Measurements from ENCODE around the gene RASL10B. TPM values are rescaled to one million over a fixed set of nuclear protein-coding genes. Genes with fewer than 3 reads are reported as not detected.

RASL10B gene
- total RNA-seq, 2 experiments from 2014 or later: 0.22 to 0.47 TPM

DNA sequence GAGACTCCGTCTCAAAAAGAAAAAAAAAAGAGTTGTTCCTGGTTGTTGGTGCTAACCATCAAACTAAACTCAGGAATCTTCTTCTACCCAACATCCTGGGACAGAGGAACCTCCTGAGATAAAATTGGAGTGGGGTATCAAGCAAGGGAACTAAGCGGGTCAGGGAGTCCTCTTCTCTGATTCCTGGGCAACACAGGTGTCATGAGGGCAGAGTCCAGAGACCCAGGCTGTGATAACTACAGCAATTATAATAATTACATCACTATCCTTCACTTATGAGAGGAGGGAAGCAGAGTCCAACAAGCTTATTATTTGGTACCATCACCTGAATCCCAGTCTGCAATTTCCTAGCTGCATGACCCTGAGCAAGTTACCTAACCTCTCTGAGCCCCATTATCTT, 37.4 kb downstream of the RASL10B start:
- no peaks in the 10 kb centered on the region for H3K36me3 ChIP-seq (ENCODE audit: insufficient read depth, low read length)
- peaks cover 7% of the 10 kb centered on the region for H3K4me1 Mint-ChIP-seq (ENCODE audit: low read depth)
- TF ChIP-seq, protein P1, sequence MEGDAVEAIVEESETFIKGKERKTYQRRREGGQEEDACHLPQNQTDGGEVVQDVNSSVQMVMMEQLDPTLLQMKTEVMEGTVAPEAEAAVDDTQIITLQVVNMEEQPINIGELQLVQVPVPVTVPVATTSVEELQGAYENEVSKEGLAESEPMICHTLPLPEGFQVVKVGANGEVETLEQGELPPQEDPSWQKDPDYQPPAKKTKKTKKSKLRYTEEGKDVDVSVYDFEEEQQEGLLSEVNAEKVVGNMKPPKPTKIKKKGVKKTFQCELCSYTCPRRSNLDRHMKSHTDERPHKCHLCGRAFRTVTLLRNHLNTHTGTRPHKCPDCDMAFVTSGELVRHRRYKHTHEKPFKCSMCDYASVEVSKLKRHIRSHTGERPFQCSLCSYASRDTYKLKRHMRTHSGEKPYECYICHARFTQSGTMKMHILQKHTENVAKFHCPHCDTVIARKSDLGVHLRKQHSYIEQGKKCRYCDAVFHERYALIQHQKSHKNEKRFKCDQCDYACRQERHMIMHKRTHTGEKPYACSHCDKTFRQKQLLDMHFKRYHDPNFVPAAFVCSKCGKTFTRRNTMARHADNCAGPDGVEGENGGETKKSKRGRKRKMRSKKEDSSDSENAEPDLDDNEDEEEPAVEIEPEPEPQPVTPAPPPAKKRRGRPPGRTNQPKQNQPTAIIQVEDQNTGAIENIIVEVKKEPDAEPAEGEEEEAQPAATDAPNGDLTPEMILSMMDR (IDR thresholded peaks at IDR 0.05): no peak
- H3K27me3 ChIP-seq (ENCODE audit: control insufficient read depth in 1 of 2, insufficient read depth in 2 of 2, low read length in 2 of 2): peaks cover 0 to 2% of the 10 kb centered on the region in 2 experiments
- peaks cover 11% of the 10 kb centered on the region for H3K4me1 ChIP-seq (ENCODE audit: insufficient read depth, low read length)
- H3K4me3 ChIP-seq (ENCODE audit: low read length): no peak overlapping the region
- ChIA-PET POLR2A (interaction anchor here (1.7 kb wide), 1 partner anchor 40 kb away, joined by 5 read pairs; the partner anchor contains the start of gene TAF15), CTCF (no interaction called here)
- no peak overlapping the region for H3K27ac Mint-ChIP-seq
- no peak overlapping the region for H3K4me3 Mint-ChIP-seq
- no peaks in the 10 kb centered on the region for H3K9me3 ChIP-seq (ENCODE audit: control insufficient read depth in 1 of 2, insufficient read depth in 1 of 2, low read length in 2 of 2)
- DNase-seq (no peak), ATAC-seq (ENCODE audit: poor library complexity) (no peak)
- no peaks in the 10 kb centered on the region for H3K36me3 Mint-ChIP-seq (ENCODE audit: low read depth)
- H3K9me3 Mint-ChIP-seq: no peaks in the 10 kb centered on the region
- no peaks in the 10 kb centered on the region for H3K27me3 Mint-ChIP-seq
- intact Hi-C loops (cut with DNase I, micrococcal nuclease): loop anchor here in 1 of 2 experiments (10.0 kb wide), 1 partner anchor 376 kb away; no protein-coding TSS in a partner anchor
- H3K27ac ChIP-seq (ENCODE audit: low read depth in 1 of 2, low read length in 2 of 2): no peak overlapping the region

DNA sequence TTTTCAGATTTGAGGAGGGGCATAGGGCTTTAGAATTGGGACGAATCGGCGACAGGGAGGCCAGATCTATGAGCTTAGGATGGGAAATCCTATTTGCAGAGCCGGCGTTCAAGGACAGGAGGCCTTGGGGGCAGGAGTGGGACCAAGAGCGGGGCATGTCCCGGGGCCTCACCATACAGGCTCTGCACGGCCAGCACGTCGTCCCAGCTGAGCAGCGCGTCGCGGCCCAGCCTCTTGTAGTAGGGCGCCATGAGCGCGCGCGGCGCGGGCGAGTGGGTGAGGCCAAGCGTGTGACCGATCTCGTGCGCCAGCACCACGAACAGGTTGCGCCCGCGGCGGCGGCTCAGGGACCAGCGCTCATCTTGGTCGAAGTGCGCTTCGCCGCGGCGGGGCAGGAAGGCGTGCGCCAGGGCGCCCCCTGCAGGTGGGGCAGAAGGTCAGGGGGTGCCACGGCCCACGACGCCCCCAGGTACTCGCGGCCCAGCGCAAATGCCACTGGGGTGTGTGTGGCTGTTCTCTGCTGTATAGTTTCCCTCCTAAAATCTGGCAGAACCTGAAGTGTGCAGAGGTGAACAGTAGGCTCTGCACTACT, 38.6 kb downstream of the RASL10B start:
- ATAC-seq (ENCODE audit: poor library complexity): no peak
- H3K9me3 ChIP-seq (ENCODE audit: control insufficient read depth in 1 of 2, insufficient read depth in 1 of 2, low read length in 2 of 2): no peaks in the 10 kb centered on the region
- Mint-ChIP-seq H3K4me3 (no peak overlapping the region), H3K9me3 (no peaks in the 10 kb centered on the region), H3K36me3 (ENCODE audit: low read depth) (no peaks in the 10 kb centered on the region), H3K27ac (no peak overlapping the region), H3K4me1 (ENCODE audit: low read depth) (peaks cover under 1% of the 10 kb centered on the region), H3K27me3 (no peaks in the 10 kb centered on the region)
- TF ChIP-seq, protein P1 (IDR thresholded peaks at IDR 0.05): no peak
- CTCF ChIA-PET: no interaction called here
- DNase-seq: no peak
- no peak overlapping the region for H3K27ac ChIP-seq (ENCODE audit: low read depth in 1 of 2, low read length in 2 of 2)
- peaks cover 0 to 2% of the 10 kb centered on the region in 2 experiments for H3K27me3 ChIP-seq (ENCODE audit: control insufficient read depth in 1 of 2, insufficient read depth in 2 of 2, low read length in 2 of 2)
- intact Hi-C loops (cut with DNase I, micrococcal nuclease): loop anchor here in 1 of 2 experiments (10.0 kb wide), 1 partner anchor 375 kb away; no protein-coding TSS in a partner anchor
- POLR2A ChIA-PET: interaction anchor here (1.5 kb wide), 1 partner anchor 39 kb away, joined by 5 read pairs; the partner anchor contains the start of gene TAF15
- H3K4me1 ChIP-seq (ENCODE audit: insufficient read depth, low read length): peaks cover 2% of the 10 kb centered on the region
- no peak overlapping the region for H3K4me3 ChIP-seq (ENCODE audit: low read length)
- no peaks in the 10 kb centered on the region for H3K36me3 ChIP-seq (ENCODE audit: insufficient read depth, low read length)

DNA sequence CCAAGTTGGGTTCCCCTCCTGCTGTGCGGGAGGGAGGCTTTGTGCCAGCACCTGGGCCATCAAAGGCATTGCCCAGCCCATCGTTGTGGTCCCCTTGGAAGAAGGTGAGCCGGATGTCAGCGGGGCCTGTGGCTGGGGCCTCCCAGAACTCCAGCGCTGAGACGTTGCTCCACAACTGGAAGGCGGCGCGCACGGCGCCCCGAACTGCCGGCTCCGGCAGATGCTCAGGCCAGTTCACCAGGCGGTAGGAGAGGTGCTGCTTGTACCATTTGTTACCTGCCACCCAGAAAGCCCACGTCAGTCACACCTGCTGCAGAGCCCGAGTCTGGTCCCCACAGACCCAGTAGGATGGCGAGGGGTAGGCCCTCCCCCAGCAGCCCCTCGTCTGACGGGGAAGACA, 41.7 kb downstream of the RASL10B start:
- Mint-ChIP-seq H3K36me3 (ENCODE audit: low read depth) (peaks cover 4% of the 10 kb centered on the region), H3K27ac (no peak overlapping the region), H3K4me3 (no peak overlapping the region), H3K4me1 (ENCODE audit: low read depth) (no peaks in the 10 kb centered on the region), H3K9me3 (no peaks in the 10 kb centered on the region), H3K27me3 (no peaks in the 10 kb centered on the region)
- ChIA-PET POLR2A (no interaction called here), CTCF (no interaction called here)
- Histone ChIP-seq H3K27ac (ENCODE audit: low read depth in 1 of 2, low read length in 2 of 2) (no peak overlapping the region), H3K36me3 (ENCODE audit: insufficient read depth, low read length) (no peaks in the 10 kb centered on the region), H3K27me3 (ENCODE audit: control insufficient read depth in 1 of 2, insufficient read depth in 2 of 2, low read length in 2 of 2) (peaks cover 0 to 2% of the 10 kb centered on the region in 2 experiments), H3K9me3 (ENCODE audit: control insufficient read depth in 1 of 2, insufficient read depth in 1 of 2, low read length in 2 of 2) (no peaks in the 10 kb centered on the region), H3K4me1 (ENCODE audit: insufficient read depth, low read length) (no peaks in the 10 kb centered on the region), H3K4me3 (ENCODE audit: low read length) (no peak overlapping the region)
- ATAC-seq (ENCODE audit: poor library complexity) (no peak), DNase-seq (no peak)
- intact Hi-C loops (cut with DNase I, micrococcal nuclease): no loop called here
- TF ChIP-seq, protein P1 (IDR thresholded peaks at IDR 0.05): no peak

All from CD4-positive, alpha-beta T cell (primary cell).